Hepatocyte (in vitro differentiated cells): ENCODE results near the gene DHRS12. TPM values are rescaled to one million over a fixed set of nuclear protein-coding genes. Genes with fewer than 3 reads are reported as not detected.

Experiments
- DNase-seq: peaks from one replicate; pipeline ENCODE4 v3.0.0-alpha.2; 2016; ENCODE audit warnings: low spot score
- H2AFZ ChIP-seq: fragments of 200-600 bp; sonication (generic); 2 replicates; pipeline ENCODE4 v1.6.0; 2016; ENCODE audit warnings: antibody characterized with exemption, mild to moderate bottlenecking
- H3K27ac ChIP-seq: fragments of 200-600 bp; sonication (generic); 2 replicates; pipeline ENCODE4 v1.5.1; 2016; ENCODE audit warnings: mild to moderate bottlenecking
- H3K27me3 ChIP-seq: fragments of 200-600 bp; sonication (generic); 2 replicates; pipeline ENCODE4 v1.6.1; 2016
- H3K36me3 ChIP-seq: fragments of 200-600 bp; sonication (generic); replicated peaks from 2 replicates; pipeline ENCODE4 v1.5.1; 2016; ENCODE audit warnings: low read depth; ENCODE audit not compliant: insufficient read depth
- H3K4me1 ChIP-seq: fragments of 200-600 bp; sonication (generic); 2 replicates; pipeline ENCODE4 v1.5.1; 2016; ENCODE audit warnings: mild to moderate bottlenecking, moderate library complexity; ENCODE audit not compliant: insufficient read depth
- H3K4me2 ChIP-seq: fragments of 200-600 bp; sonication (generic); 2 replicates; pipeline ENCODE4 v1.6.0; 2016
- H3K4me3 ChIP-seq: fragments of 200-600 bp; sonication (generic); 2 replicates; pipeline ENCODE4 v1.5.1; 2016; ENCODE audit warnings: mild to moderate bottlenecking
- H3K79me2 ChIP-seq: fragments of 200-600 bp; sonication (generic); 2 replicates; pipeline ENCODE4 v1.6.0; 2017; ENCODE audit warnings: mild to moderate bottlenecking
- H3K9me2 ChIP-seq: fragments of 200-600 bp; sonication (generic); replicated peaks from 2 replicates; pipeline ENCODE4 v1.6.0; 2017; ENCODE audit warnings: mild to moderate bottlenecking; ENCODE audit not compliant: insufficient read depth
- H3K9me3 ChIP-seq: fragments of 200-600 bp; sonication (generic); 2 replicates; pipeline ENCODE4 v1.5.1; 2016; ENCODE audit warnings: low read depth, mild to moderate bottlenecking
- H4K20me1 ChIP-seq: fragments of 200-600 bp; sonication (generic); 2 replicates; pipeline ENCODE4 v1.6.0; 2016; ENCODE audit warnings: mild to moderate bottlenecking; ENCODE audit not compliant: insufficient read depth, poor library complexity, severe bottlenecking
- CTCF ChIP-seq: fragments of 200-600 bp; sonication (generic); IDR thresholded peaks from 2 replicates; pipeline ENCODE4 v1.5.1; 2016; ENCODE audit warnings: antibody characterized with exemption, mild to moderate bottlenecking; ENCODE audit not compliant: poor library complexity
- EZH2 ChIP-seq: fragments of 200-600 bp; sonication (generic); IDR thresholded peaks from 2 replicates; pipeline ENCODE4 v1.6.1; 2016; ENCODE audit warnings: antibody characterized with exemption, mild to moderate bottlenecking, borderline replicate concordance
- EZH2phosphoT487 ChIP-seq: fragments of 200-600 bp; sonication (generic); IDR thresholded peaks from one replicate; pipeline ENCODE4 v1.6.1; 2018; ENCODE audit warnings: antibody characterized with exemption, mild to moderate bottlenecking, low read depth, moderate library complexity; ENCODE audit not compliant: unreplicated experiment, severe bottlenecking
- WGBS: methylation state at CpG from one replicate; pipeline ENCODE4 v1.1.6; 2016; ENCODE audit warnings: low lambda C conversion rate; ENCODE audit errors: missing lambda C conversion rate; 5-methylcytosine and 5-hydroxymethylcytosine counted together
- polyA plus RNA-seq: library from polyadenylated mRNA; unstranded; fragments of >200 nt; fragmentation: Nextera tagmentation; extraction: Ambion mirVana; gene quantifications from 2 replicates; pipeline ENCODE4 v1.2.1, GENCODE V29; 2016
- total RNA-seq: library from RNA; depleted of rRNA; stranded (reverse); fragments of >200 nt; gene quantifications from 2 replicates; pipeline ENCODE4 v1.2.3, GENCODE V29; 2014

DHRS12 gene
- total and polyA plus RNA-seq, 2 experiments from 2014 or later: 4.6 to 13.5 TPM

DNA sequence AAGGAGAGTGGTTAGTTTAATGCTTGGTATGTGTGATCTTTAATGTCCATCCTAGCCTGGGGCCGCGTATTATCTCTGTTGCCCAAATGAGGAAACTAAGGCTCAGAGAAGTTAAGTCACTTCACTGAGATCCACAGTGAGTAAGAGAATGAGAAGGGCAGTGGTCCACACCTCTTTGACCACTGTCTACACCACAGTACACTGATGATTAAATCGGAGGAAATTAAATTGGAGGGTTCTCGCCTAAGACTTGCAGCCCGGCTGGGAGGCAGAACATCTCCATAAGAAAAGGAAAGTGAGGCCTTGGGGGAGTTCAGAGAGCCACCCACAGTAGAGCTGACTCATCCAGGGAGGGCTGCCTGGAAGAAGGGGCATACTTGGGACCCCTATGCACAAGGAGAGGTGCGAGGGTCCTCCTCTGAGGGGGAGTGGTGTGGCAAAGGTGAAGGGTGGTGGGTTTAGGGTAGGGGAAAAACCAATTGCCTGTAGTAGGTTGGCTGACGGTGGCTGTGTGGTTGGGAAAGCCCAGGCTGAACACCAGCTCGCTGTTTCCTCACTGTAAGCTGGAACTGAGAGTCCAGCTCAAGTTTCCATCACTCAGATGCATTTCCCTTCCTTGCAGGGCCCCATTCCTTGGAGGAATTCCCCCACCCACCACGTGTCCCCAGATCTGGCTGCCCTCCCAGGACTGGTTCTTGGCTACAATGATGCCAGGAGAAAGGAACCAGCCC, 15.0 kb upstream of the DHRS12 start:
- H2AFZ ChIP-seq: no peak overlapping the region
- TF ChIP-seq EZH2 (no peak), CTCF (no peak), EZH2phosphoT487 (no peak)
- no peaks in the 10 kb centered on the region for H4K20me1 ChIP-seq
- no peaks in the 10 kb centered on the region for H3K79me2 ChIP-seq
- no peaks in the 10 kb centered on the region for H3K27me3 ChIP-seq
- no peaks in the 10 kb centered on the region for H3K36me3 ChIP-seq
- H3K9me2 ChIP-seq: no peaks in the 10 kb centered on the region
- 88% methylated on average over 9 of the region's 9 CpGs for WGBS
- no peaks in the 10 kb centered on the region for H3K4me1 ChIP-seq
- H3K9me3 ChIP-seq: no peaks in the 10 kb centered on the region
- no peak overlapping the region for H3K27ac ChIP-seq
- DNase-seq: no peak
- no peak overlapping the region for H3K4me2 ChIP-seq
- H3K4me3 ChIP-seq: no peak overlapping the region

GRCh38 chr13:51818276-51818675, 14.3 kb upstream of the DHRS12 start:
- Histone ChIP-seq H4K20me1 (no peaks in the 10 kb centered on the region), H3K27ac (no peak overlapping the region), H3K4me2 (no peak overlapping the region), H3K36me3 (no peaks in the 10 kb centered on the region), H3K9me2 (no peaks in the 10 kb centered on the region), H3K9me3 (no peaks in the 10 kb centered on the region), H3K4me3 (no peak overlapping the region), H3K4me1 (no peaks in the 10 kb centered on the region), H3K27me3 (no peaks in the 10 kb centered on the region), H2AFZ (no peak overlapping the region), H3K79me2 (no peaks in the 10 kb centered on the region)
- no peak for DNase-seq
- WGBS: 93% methylated on average over 4 of the region's 4 CpGs
- TF ChIP-seq EZH2 (no peak), CTCF (no peak), EZH2phosphoT487 (no peak)

DNA sequence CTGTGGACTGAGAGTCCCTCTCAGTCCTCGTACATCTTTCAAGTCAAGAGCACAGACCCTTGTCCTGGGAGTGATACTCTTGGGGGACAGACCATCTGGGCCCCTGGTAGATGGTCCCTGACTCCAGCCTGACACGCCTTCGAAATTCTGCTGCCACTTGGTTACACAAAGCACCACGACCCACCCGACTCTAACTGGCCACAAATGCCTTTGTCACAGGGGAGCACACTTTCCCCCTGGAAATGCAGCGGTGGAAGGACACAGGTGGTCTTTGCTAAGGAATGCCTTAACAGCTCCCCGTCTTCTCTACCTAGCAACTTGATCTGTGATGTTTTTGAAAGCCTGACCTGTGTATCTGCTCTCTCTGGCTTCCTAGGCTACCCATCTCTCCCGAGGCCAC, 13.8 kb upstream of the DHRS12 start:
- WGBS: 92% methylated on average over 8 of the region's 8 CpGs
- Histone ChIP-seq H3K4me3 (no peak overlapping the region), H3K9me3 (no peaks in the 10 kb centered on the region), H3K27me3 (no peaks in the 10 kb centered on the region), H3K9me2 (no peaks in the 10 kb centered on the region), H3K27ac (no peak overlapping the region), H2AFZ (no peak overlapping the region), H4K20me1 (no peaks in the 10 kb centered on the region), H3K4me2 (no peak overlapping the region), H3K4me1 (no peaks in the 10 kb centered on the region), H3K79me2 (no peaks in the 10 kb centered on the region), H3K36me3 (no peaks in the 10 kb centered on the region)
- DNase-seq: no peak
- TF ChIP-seq EZH2: no peak
- TF ChIP-seq CTCF: no peak
- no peak for TF ChIP-seq EZH2phosphoT487
